NOMO-1 treated with DMSO at 0.1 percent for 48 hours (cell line): ENCODE measurements around the gene LRRC74B.
"Not testable (repeated sequence)": the region's sequence is repeated elsewhere in the genome, so short reads cannot be mapped to it uniquely, and the experiment has no call there.

Experiments
- DNase-seq: peaks from one replicate; lab custom pipeline; 2025; ENCODE audit not compliant: unreplicated experiment; lab: John Stamatoyannopoulos, UW

The LRRC74B gene

GRCh38 chr22:21075516-21076138 is 29.9 kb downstream of the LRRC74B start:
- DNase-seq = no peak

DNA sequence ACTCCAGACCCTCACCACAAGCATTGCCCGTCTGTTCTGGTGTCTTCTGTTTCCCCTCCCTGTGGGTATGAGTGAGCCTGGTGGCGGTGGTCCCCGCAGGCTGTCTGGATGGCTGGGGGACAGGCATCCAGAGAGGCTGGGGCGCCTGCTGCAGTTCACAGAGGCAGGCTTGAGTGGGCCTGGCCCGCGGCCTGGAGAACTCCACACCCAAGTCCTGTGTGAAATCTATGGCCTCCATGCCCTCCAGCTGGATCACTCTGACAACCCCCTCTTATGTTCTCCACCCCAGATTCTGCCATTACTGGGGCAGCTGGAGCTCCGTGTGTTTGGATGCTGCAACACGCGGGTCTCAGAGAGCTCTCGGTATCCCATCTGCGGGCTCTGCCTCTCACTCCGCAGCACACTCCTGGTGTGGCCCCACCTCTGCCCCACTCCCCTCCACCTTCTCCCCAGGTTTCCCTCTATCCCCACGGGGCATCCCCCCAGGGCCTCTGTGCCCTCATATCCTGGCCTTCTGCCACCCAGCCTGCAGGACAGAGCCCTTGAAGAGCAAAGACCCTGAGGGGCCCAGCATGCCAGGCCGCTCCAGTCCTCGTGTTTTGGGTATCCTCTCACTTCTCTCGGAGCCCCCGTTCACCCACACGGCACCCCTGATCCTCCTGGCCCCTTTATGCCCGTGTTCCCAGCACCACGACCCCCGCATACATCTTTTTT is 31.3 kb downstream of the LRRC74B start:
- DNase-seq = no peak

GRCh38 chr22:21077884-21078508 is 32.2 kb downstream of the LRRC74B start:
- DNase-seq = no peak

DNA sequence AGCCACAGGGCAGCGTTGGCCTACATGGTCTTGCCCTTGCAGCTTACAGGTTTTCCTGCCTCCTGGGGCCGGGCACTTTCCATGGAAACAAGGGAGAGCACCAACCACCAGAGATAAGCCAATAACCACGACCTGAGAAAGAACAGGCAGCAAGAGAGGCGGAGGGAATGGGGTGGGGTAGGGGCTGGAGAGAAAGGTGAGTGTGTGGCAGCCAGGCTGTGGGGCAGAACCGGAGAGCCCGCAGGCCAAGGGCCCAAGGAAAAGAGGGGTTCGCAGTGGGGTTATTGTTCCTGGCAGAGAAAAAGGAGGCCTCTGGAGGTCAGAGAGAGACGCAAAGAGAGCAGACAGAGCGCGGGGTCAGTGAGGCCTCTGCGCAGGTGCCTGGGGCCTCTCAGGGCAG is 33.2 kb downstream of the LRRC74B start:
- no peak for DNase-seq

DNA sequence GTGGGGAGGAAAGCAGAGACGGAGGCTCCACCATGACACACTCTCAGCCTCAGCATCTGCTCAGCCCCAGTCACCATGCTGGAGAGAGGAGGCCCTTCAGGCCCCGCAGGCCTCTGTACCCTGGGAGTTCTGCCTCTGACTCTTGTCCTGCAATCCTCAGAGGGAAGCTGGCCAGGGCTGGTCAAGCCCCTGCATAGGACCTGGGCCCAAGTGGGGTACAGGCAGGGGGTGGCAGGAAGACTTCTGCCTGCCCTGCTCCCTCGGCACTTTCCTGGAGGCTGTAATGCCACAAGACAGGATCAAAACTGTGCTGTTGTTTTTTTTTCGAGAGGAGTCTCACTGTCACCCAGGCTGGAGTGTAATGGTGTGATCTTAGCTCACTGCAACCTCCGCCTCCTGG is 33.7 kb downstream of the LRRC74B start:
- DNase-seq = no peak

- no peak for DNase-seq
Observed at GRCh38 chr22:21080435-21081137, 34.8 kb downstream of the LRRC74B start.

- no peak for DNase-seq
Observed at GRCh38 chr22:21082248-21082647, 36.5 kb downstream of the LRRC74B start.

DNA sequence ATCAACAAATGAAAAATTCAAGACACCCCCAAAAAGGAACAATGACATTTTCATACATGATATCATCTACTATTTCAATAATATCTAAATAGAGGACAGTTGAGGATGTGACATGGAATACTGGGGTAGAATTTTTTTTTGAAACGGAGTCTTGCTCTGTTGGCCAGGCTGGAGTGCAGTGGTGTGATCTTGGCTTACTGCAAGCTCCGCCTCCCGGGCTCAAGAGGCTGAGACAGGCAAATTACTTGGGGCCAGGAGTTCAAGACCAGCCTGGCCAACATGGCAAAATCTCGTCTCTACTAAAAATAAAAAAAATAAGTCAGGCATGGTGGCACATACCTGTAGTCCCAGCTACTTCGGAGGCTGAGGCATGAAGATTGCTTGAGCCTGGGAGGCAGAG is 41.4 kb downstream of the LRRC74B start:
- DNase-seq = no peak

DNA sequence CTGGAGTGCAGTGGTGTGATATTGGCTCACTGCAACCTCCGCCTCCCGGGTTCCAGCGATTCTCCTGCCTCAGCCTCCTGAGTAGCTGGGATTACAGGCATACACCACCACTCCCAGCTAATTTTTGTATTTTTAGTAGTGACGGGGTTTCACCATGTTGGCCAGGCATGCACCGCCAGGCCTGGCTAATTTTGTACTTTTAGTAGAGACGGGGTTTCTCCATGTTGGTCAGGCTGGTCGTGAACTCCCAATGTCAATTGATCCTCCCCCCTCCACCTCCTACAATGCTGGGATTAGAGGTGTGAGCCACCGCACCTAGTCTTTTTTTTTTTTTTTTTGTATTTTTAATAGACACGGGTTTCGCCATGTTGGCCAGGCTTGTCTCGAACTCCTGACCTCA is 42.2 kb downstream of the LRRC74B start:
- not testable (repeated sequence) for DNase-seq

- not testable (repeated sequence) for DNase-seq
Observed at GRCh38 chr22:21091220-21091619, 45.5 kb downstream of the LRRC74B start.

DNA sequence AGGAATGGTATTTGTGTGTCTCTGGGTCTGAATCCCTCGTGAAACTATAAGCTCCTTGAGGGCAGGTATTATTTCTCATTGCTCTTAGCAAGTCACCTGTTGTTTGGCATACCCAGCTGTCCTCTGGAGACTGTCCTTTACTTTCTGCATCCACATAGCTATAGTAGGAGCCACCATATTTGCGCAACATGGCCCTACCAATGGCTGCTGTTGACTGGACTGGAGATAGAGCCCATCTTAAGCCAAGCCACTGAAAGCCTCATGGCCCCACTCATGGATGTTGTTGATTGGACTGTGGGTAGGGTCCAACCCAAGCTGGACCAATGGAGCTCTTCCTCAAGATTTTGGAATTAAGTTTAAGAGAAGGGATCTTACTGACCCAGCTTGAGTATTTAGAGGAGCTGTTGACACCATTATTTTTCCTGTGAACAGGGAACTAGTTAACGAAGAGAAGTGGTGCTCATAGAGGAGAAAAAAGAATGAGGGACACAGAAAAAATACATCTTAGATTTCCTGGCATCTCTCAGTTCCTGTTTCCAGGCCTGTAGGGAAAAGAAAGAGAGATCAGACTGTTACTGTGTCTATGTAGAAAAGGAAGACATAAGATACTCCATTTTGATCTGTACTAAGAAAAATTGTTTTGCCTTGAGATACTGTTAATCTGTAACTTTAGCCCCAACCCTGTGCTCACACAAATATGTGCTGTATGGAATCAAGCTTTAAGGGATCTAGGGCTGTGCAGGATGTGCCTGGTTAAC is 47.2 kb downstream of the LRRC74B start:
- DNase-seq = no peak

GRCh38 chr22:21093555-21094137 is 47.9 kb downstream of the LRRC74B start:
- not testable (repeated sequence) for DNase-seq

DNA sequence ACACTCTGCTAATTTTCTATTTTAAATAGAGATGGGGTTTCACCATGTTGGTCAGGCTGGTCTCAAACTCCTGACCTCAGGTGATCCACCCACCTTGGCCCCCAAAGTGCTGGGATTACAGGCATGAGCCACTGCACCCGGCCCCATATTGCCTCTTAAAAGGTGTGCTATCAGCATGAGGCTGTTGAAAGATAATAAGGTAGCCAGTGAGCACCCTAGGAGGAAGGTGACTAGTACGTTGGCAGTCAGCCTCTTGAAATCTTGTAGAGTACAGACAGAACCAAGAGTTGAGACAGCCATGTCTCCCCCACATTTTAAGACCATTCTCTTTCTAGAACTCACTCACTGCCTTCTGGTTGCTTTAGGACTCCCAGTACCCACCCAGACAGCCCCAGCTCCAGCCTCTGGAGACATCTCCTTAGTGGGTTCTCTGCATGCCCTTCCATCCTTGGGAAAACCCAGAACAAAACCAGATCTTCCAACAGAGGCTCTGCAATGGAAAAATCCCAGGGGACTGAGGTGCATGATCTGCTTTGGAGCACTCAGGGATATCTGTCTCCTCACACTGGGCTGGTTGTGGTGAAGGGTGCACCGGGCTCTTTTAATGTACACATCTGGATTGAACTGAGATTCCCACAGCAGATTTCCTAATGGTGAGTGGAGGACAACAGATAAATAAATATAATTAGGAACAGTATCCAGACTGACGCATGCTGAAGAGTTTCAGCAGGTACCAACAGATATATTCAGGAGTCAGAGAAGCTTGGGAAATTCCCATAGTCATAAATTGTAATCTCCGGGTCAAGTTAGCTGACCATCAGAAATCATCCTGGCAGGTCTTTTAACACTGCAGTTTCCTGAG is 49.4 kb downstream of the LRRC74B start:
- DNase-seq = no peak

- DNase-seq = no peak
Observed at GRCh38 chr22:21095773-21096107, 50.0 kb downstream of the LRRC74B start.

GRCh38 chr22:21096878-21097277 is 51.1 kb downstream of the LRRC74B start:
- not testable (repeated sequence) for DNase-seq

DNA sequence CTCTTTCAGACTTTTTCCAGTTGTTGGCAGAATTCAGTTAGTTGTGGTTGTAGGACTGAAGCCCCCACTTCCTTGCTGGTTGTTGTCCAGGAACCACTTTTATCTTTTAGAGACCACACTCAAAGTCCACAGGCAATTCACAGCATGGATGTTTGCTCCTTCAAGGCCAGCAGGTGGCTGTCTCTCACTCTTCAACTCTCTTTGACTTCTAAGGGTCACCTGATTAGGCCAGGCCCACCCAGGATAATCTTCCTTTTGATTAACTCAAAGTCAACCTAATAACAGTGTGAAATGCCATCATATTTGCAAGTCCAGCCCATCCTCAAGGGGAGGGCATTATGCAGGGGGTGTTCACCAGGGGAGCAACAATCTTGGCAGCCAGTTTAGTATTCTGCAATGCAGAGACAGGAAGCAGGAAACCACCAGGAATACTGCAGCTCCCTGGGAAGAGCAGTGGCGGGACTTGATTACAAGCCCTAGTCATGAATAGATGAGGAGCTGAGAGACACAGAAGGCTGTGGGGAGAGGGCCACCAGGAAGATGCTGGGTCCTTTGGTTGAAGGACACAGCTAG is 52.4 kb downstream of the LRRC74B start:
- no peak for DNase-seq

DNA sequence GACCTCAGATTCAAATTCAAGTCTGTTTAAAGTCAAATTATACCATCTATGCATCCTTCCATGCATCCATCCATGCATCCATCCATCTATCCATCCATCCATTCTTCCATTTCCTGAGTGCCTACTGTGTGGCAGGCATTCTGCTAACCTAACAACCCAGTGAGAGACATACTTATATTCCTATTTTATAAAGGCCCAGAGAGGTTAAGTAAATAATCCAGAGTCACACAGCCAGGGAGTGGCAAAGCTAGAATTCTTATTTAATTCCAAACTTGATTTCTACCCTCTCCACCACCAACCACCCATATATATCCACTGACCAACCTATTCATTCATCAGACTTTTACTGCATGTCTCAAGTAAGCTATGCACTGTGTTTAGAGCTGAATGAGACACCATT is 53.8 kb downstream of the LRRC74B start:
- no peak for DNase-seq

DNA sequence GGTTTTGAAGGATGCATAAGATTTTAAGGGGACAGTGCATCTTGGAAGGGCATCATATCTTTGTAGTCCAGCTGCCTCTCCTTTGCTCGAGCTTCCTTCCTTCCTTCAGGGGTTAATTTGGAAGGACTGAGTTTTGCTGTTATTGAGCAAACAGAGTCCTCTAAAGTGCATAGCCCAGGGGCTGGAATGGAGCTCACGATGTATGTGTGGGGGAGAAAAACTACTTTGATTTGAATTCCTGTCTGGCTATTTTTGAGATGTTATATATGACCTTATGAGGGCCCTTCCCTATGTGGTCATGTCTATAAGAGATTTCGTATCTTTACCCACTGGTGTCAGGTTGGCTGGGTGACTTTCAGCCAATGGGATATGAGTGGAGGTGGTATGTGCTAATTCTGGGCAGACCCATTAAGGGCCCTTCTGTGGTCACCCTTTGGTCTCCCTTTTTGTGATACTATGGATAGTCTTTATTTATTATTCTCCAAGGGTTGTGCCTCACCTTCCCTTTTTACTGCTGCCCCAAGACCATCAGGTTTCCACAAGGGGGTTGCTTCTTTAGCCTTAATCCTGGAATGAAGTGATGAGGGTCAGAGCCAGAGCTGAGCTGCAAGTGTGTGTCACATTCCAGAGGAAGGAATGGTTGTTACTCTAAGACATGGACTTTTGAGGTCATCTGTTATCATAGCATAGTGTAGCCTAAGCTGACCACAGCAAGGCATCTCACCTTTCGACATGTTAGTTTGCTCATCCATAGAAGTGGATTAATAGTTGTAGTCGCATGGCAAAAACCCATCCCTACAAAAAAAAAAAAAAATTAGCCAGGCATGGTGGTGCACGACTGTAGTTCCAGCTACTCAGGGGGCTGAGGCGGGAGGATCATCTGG is 54.6 kb downstream of the LRRC74B start:
- no peak for DNase-seq
